Endodermal cell (in vitro differentiated cells): ENCODE results near the gene CXCR4. TPM values are rescaled to one million over a fixed set of nuclear protein-coding genes. Genes with fewer than 3 reads are reported as not detected.

ENCODE experiments used
- DNase-seq: peaks from one replicate; pipeline ENCODE4 v3.0.0-alpha.2; 2017
- H3K27ac ChIP-seq: 2 replicates; pipeline ENCODE4 v1.5.1; 2013; ENCODE audit warnings: mild to moderate bottlenecking, low read depth, low read length, moderate library complexity
- H3K27me3 ChIP-seq: 2 replicates; pipeline ENCODE4 v1.6.1; 2013; ENCODE audit warnings: mild to moderate bottlenecking, low read length, moderate library complexity; ENCODE audit not compliant: insufficient read depth, control insufficient read depth, poor library complexity, severe bottlenecking
- H3K36me3 ChIP-seq: 2 replicates; pipeline ENCODE4 v1.7.0; 2013; ENCODE audit warnings: mild to moderate bottlenecking, low read length, moderate library complexity; ENCODE audit not compliant: control insufficient read depth, insufficient read depth
- H3K4me1 ChIP-seq: one replicate; pipeline ENCODE4 v1.7.0; 2013; ENCODE audit warnings: low read length; ENCODE audit not compliant: control insufficient read depth, insufficient read depth
- H3K4me3 ChIP-seq: 2 replicates; pipeline ENCODE4 v1.5.1; 2013; ENCODE audit warnings: mild to moderate bottlenecking, low read length, moderate library complexity
- H3K9ac ChIP-seq: 2 replicates; pipeline ENCODE4 v1.6.1; 2013; ENCODE audit warnings: mild to moderate bottlenecking, low read length, moderate library complexity; ENCODE audit not compliant: poor library complexity, severe bottlenecking; ENCODE audit errors: extremely low read depth
- H3K9me3 ChIP-seq: 2 replicates; pipeline ENCODE4 v1.6.1; 2013; ENCODE audit warnings: mild to moderate bottlenecking, low read length, moderate library complexity; ENCODE audit not compliant: control insufficient read depth
- H3K27ac Mint-ChIP-seq: 2 replicates; pipeline ENCODE4 v1.8.0; 2020; ENCODE audit warnings: mixed read lengths
- H3K27me3 Mint-ChIP-seq: 2 replicates; pipeline ENCODE4 v1.8.0; 2021; ENCODE audit warnings: mild to moderate bottlenecking, mixed read lengths; ENCODE audit not compliant: insufficient read depth
- H3K36me3 Mint-ChIP-seq: 2 replicates; pipeline ENCODE4 v1.8.0; 2020; ENCODE audit warnings: low read depth, mixed read lengths
- H3K4me1 Mint-ChIP-seq: 2 replicates; pipeline ENCODE4 v1.8.0; 2020; ENCODE audit warnings: mixed read lengths
- H3K4me3 Mint-ChIP-seq: 2 replicates; pipeline ENCODE4 v1.8.0; 2020; ENCODE audit warnings: mild to moderate bottlenecking, moderate library complexity, mixed read lengths
- H3K9me3 Mint-ChIP-seq: 2 replicates; pipeline ENCODE4 v1.8.0; 2020; ENCODE audit warnings: mild to moderate bottlenecking, mixed read lengths
- WGBS, 2 experiments: methylation state at CpG; one replicate each; pipeline versions ENCODE4 v1.1.5 to v1.1.7; 2013; ENCODE audit warnings: missing lambda C conversion rate in 2 of 2, mixed read lengths in 1 of 2; ENCODE audit not compliant: insufficient coverage in 1 of 2, insufficient read length in 1 of 2; 5-methylcytosine and 5-hydroxymethylcytosine counted together
- total RNA-seq, 2 donors: library from RNA; stranded (reverse); fragmentation: NEBNext Ultra II Directional in 1 of 2; extraction: Animal tissue kit (Norgen Biotek cat#: 25700) in 1 of 2; gene quantifications; 2 replicates in 1 of 2; 3 replicates in 1 of 2; pipeline ENCODE4 v1.2.1, GENCODE V29; 2021
- TF ChIP-seq, protein P1 (sequence below): fragments of 200-600 bp; sonication (generic); conservative IDR thresholded peaks from 2 replicates; pipeline ENCODE4 v1.5.0; 2021; ENCODE audit warnings: antibody characterized with exemption, mild to moderate bottlenecking

The CXCR4 gene
- total RNA-seq, 2 donors from 2014 or later = 287 to 454 TPM

GRCh38 chr2:136129601-136130000, 11.7 kb upstream of the CXCR4 start:
- Histone ChIP-seq H3K36me3 (no peaks in the 10 kb centered on the region), H3K9me3 (no peaks in the 10 kb centered on the region), H3K27me3 (no peaks in the 10 kb centered on the region), H3K4me1 (peaks cover 30% of the 10 kb centered on the region), H3K4me3 (no peak overlapping the region), H3K9ac (no peak overlapping the region), H3K27ac (no peak overlapping the region)
- Mint-ChIP-seq H3K4me3 (no peak overlapping the region), H3K36me3 (no peaks in the 10 kb centered on the region), H3K4me1 (peaks cover 79% of the 10 kb centered on the region), H3K9me3 (no peaks in the 10 kb centered on the region), H3K27me3 (no peaks in the 10 kb centered on the region), H3K27ac (peak overlapping the region; percentile 37)
- TF ChIP-seq, protein P1, sequence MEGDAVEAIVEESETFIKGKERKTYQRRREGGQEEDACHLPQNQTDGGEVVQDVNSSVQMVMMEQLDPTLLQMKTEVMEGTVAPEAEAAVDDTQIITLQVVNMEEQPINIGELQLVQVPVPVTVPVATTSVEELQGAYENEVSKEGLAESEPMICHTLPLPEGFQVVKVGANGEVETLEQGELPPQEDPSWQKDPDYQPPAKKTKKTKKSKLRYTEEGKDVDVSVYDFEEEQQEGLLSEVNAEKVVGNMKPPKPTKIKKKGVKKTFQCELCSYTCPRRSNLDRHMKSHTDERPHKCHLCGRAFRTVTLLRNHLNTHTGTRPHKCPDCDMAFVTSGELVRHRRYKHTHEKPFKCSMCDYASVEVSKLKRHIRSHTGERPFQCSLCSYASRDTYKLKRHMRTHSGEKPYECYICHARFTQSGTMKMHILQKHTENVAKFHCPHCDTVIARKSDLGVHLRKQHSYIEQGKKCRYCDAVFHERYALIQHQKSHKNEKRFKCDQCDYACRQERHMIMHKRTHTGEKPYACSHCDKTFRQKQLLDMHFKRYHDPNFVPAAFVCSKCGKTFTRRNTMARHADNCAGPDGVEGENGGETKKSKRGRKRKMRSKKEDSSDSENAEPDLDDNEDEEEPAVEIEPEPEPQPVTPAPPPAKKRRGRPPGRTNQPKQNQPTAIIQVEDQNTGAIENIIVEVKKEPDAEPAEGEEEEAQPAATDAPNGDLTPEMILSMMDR = no peak
- WGBS, 2 experiments = 93 to 100% methylated on average over 1 to 4 of the region's 4 CpGs
- DNase-seq = no peak

GRCh38 chr2:136128905-136129304, 11.0 kb upstream of the CXCR4 start:
- Mint-ChIP-seq H3K27me3 (no peaks in the 10 kb centered on the region), H3K4me3 (no peak overlapping the region), H3K27ac (peak overlapping the region; percentile 4), H3K36me3 (no peaks in the 10 kb centered on the region), H3K4me1 (peaks cover 81% of the 10 kb centered on the region), H3K9me3 (no peaks in the 10 kb centered on the region)
- WGBS, 2 experiments = 0 to 27% methylated on average over 1 of the region's 1 CpG
- H3K4me1 ChIP-seq = peaks cover 30% of the 10 kb centered on the region
- TF ChIP-seq, protein P1 = no peak
- no peaks in the 10 kb centered on the region for H3K9me3 ChIP-seq
- H3K27ac ChIP-seq = no peak overlapping the region
- H3K9ac ChIP-seq = peak overlapping the region; percentile 14
- H3K27me3 ChIP-seq = no peaks in the 10 kb centered on the region
- no peaks in the 10 kb centered on the region for H3K36me3 ChIP-seq
- no peak for DNase-seq
- no peak overlapping the region for H3K4me3 ChIP-seq

DNA sequence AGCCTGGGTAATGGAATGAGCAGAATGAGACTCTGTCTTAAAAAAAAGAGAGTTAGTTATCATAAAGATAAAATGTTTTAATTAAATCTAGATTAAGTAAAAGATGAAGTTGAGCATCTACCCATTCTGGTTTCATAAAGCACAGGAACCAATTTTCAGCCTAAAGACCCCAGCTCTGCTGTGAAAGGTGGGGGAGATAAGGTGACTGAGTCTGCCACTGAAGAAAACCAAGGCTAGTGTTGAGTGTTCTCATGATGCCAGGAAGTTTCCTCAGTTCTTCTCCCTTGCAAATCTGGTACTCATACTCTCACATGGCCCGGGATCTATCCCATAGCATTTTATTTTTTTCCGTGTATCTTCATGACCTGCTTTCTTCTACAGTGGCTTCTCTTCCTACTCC, 10.4 kb upstream of the CXCR4 start:
- H3K36me3 Mint-ChIP-seq = no peaks in the 10 kb centered on the region
- no peaks in the 10 kb centered on the region for H3K27me3 ChIP-seq
- H3K9ac ChIP-seq = peak overlapping the region; percentile 14
- H3K9me3 Mint-ChIP-seq = no peaks in the 10 kb centered on the region
- H3K27ac ChIP-seq = no peak overlapping the region
- H3K27me3 Mint-ChIP-seq = no peaks in the 10 kb centered on the region
- TF ChIP-seq, protein P1 = no peak
- peak overlapping the region; percentile 61 for H3K27ac Mint-ChIP-seq
- peak; percentile 25 for DNase-seq
- no peaks in the 10 kb centered on the region for H3K9me3 ChIP-seq
- peaks cover 79% of the 10 kb centered on the region for H3K4me1 Mint-ChIP-seq
- H3K4me3 ChIP-seq = no peak overlapping the region
- H3K36me3 ChIP-seq = no peaks in the 10 kb centered on the region
- H3K4me3 Mint-ChIP-seq = no peak overlapping the region
- WGBS, 2 experiments = 96 to 100% methylated on average over 2 of the region's 2 CpGs
- peaks cover 30% of the 10 kb centered on the region for H3K4me1 ChIP-seq
